Hematopoietic multipotent progenitor cell treated with erythropoietin and hydrocortisone succinate and interleukin-3 and kit ligand, for 6 days (in vitro differentiated cells): Measurements from ENCODE around the gene EPB41L4B.
"Not testable (repeated sequence)": the region's sequence is repeated elsewhere in the genome, so short reads cannot be mapped to it uniquely, and the experiment has no call there.

ENCODE experiments used
- DNase-seq: peaks from one replicate; pipeline ENCODE4 v3.0.0-alpha.2; 2015

Gene EPB41L4B

GRCh38 chr9:109320742-109321448 lies at the start of gene EPB41L4B:
TSS of gene EPB41L4B (minus strand) at chr9:109321059. CDS start at chr9:109320446, 613 bp downstream.
- peak; percentile 85 for DNase-seq

- no peak for DNase-seq
Observed at GRCh38 chr9:109369285-109369684, 48.4 kb upstream of the EPB41L4B start.

- no peak for DNase-seq
Observed at GRCh38 chr9:109360771-109361170, 39.9 kb upstream of the EPB41L4B start.

GRCh38 chr9:109358968-109359603 lies 38.2 kb upstream of the EPB41L4B start:
- DNase-seq: not testable (repeated sequence)

GRCh38 chr9:109355564-109356297 lies 34.9 kb upstream of the EPB41L4B start:
- no peak for DNase-seq

- DNase-seq: no peak
Observed at GRCh38 chr9:109354190-109354589, 33.3 kb upstream of the EPB41L4B start.

- DNase-seq: no peak
Observed at GRCh38 chr9:109351032-109351431, 30.2 kb upstream of the EPB41L4B start.

- no peak for DNase-seq
Observed at GRCh38 chr9:109349421-109349846, 28.6 kb upstream of the EPB41L4B start.

GRCh38 chr9:109346904-109347303 lies 26.0 kb upstream of the EPB41L4B start:
- no peak for DNase-seq

GRCh38 chr9:109344866-109345265 lies 24.0 kb upstream of the EPB41L4B start:
- no peak for DNase-seq

GRCh38 chr9:109342878-109343277 lies 22.0 kb upstream of the EPB41L4B start:
- no peak for DNase-seq

GRCh38 chr9:109341561-109341960 lies 20.7 kb upstream of the EPB41L4B start:
- DNase-seq: no peak

- DNase-seq: not testable (repeated sequence)
Observed at GRCh38 chr9:109340979-109341378, 20.1 kb upstream of the EPB41L4B start.

GRCh38 chr9:109336409-109336808 lies 15.6 kb upstream of the EPB41L4B start:
- no peak for DNase-seq

GRCh38 chr9:109335929-109336328 lies 15.1 kb upstream of the EPB41L4B start:
- DNase-seq: peak; percentile 61

GRCh38 chr9:109335121-109335520 lies 14.3 kb upstream of the EPB41L4B start:
- no peak for DNase-seq

GRCh38 chr9:109331353-109331752 lies 10.5 kb upstream of the EPB41L4B start:
- no peak for DNase-seq

GRCh38 chr9:109329638-109330258 lies 8.9 kb upstream of the EPB41L4B start:
- no peak for DNase-seq

GRCh38 chr9:109328978-109329637 lies 8.2 kb upstream of the EPB41L4B start:
- DNase-seq: no peak

GRCh38 chr9:109325089-109325488 lies 4.2 kb upstream of the EPB41L4B start:
- no peak for DNase-seq

GRCh38 chr9:109323771-109324170 lies 2.9 kb upstream of the EPB41L4B start:
- DNase-seq: no peak

- DNase-seq: no peak
Observed at GRCh38 chr9:109321727-109322126, 868 bp upstream of the EPB41L4B start.

GRCh38 chr9:109320331-109320741 lies 523 bp downstream of the EPB41L4B start:
- DNase-seq: no peak
